Cerebellar nuclear complex (tissue), 1 donor: Measurements from ENCODE around the gene ZEB2.
"Not testable (repeated sequence)": the region's sequence is repeated elsewhere in the genome, so short reads cannot be mapped to it uniquely, and the experiment has no call there.

Source experiments
- DNase-seq, 2 experiments: peaks; one replicate each; lab custom pipeline; 2025; lab: John Stamatoyannopoulos, UW

ZEB2 gene

GRCh38 chr2:144381716-144382115 lies 138.2 kb downstream of the ZEB2 start:
- no peak for DNase-seq

- no peak for DNase-seq
These were observed 140.0 kb downstream of the ZEB2 start for GRCh38 chr2:144379851-144380311.

GRCh38 chr2:144378551-144378950 lies 141.4 kb downstream of the ZEB2 start:
- DNase-seq = no peak

GRCh38 chr2:144377914-144378313 lies 142.0 kb downstream of the ZEB2 start:
- DNase-seq = no peak

- no peak for DNase-seq
These were observed 143.0 kb downstream of the ZEB2 start for GRCh38 chr2:144376926-144377325.

GRCh38 chr2:144376460-144376859 lies 143.5 kb downstream of the ZEB2 start:
- no peak for DNase-seq

- DNase-seq = no peak
These were observed 145.7 kb downstream of the ZEB2 start for GRCh38 chr2:144374163-144374661.

- no peak for DNase-seq
These were observed 147.4 kb downstream of the ZEB2 start for GRCh38 chr2:144372410-144373080.

- no peak for DNase-seq
These were observed 148.9 kb downstream of the ZEB2 start for GRCh38 chr2:144370937-144371584.

GRCh38 chr2:144369416-144369815 lies 150.5 kb downstream of the ZEB2 start:
- DNase-seq = no peak

- no peak for DNase-seq
These were observed 153.0 kb downstream of the ZEB2 start for GRCh38 chr2:144366825-144367429.

- DNase-seq = no peak
These were observed 154.8 kb downstream of the ZEB2 start for GRCh38 chr2:144364944-144365738.

- DNase-seq = not testable (repeated sequence)
These were observed 155.7 kb downstream of the ZEB2 start for GRCh38 chr2:144364247-144364646.

- DNase-seq = no peak
These were observed 157.5 kb downstream of the ZEB2 start for GRCh38 chr2:144362401-144362800.

- no peak for DNase-seq
These were observed 158.2 kb downstream of the ZEB2 start for GRCh38 chr2:144361742-144362141.

- DNase-seq = no peak
These were observed 160.2 kb downstream of the ZEB2 start for GRCh38 chr2:144359684-144360083.

- no peak for DNase-seq
These were observed 160.9 kb downstream of the ZEB2 start for GRCh38 chr2:144358979-144359541.

GRCh38 chr2:144358374-144358964 lies 161.4 kb downstream of the ZEB2 start:
- no peak for DNase-seq

- no peak for DNase-seq
These were observed 162.1 kb downstream of the ZEB2 start for GRCh38 chr2:144357623-144358373.

- no peak for DNase-seq
These were observed 163.5 kb downstream of the ZEB2 start for GRCh38 chr2:144356402-144356801.

- DNase-seq = no peak
These were observed 165.0 kb downstream of the ZEB2 start for GRCh38 chr2:144354953-144355352.
